K562 (cell line): ENCODE measurements around the gene TRIM69. TPM values are rescaled to one million over a fixed set of nuclear protein-coding genes. Genes with fewer than 3 reads are reported as not detected.

ENCODE experiments used
- CBX5 ChIP-seq: IDR thresholded peaks from 2 replicates; pipeline ENCODE4 v1.6.1; 2014; ENCODE audit warnings: low read depth, borderline replicate concordance
- E2F6 ChIP-seq, 2 experiments: IDR thresholded peaks; 2 replicates each; pipeline ENCODE4 v1.6.1; 2011; ENCODE audit warnings: borderline replicate concordance in 1 of 2, control low read depth in 1 of 2, low read depth in 1 of 2, low read length in 1 of 2, mild to moderate bottlenecking in 1 of 2, mixed read lengths in 1 of 2, moderate library complexity in 1 of 2; ENCODE audit not compliant: insufficient read depth in 1 of 2, insufficient read length in 1 of 2, poor library complexity in 1 of 2, severe bottlenecking in 1 of 2; ENCODE audit errors: extremely low read depth in 1 of 2
- EHMT2 ChIP-seq: fragments of 450-650 bp; IDR thresholded peaks from 2 replicates; pipeline ENCODE4 v1.6.1; 2018; ENCODE audit warnings: antibody characterized with exemption
- ESRRA ChIP-seq: fragments of 450-650 bp; IDR thresholded peaks from 2 replicates; pipeline ENCODE4 v1.6.1; 2014; ENCODE audit warnings: low read depth, mild to moderate bottlenecking, moderate library complexity, borderline replicate concordance
- FOXA1 ChIP-seq: fragments of 450-650 bp; IDR thresholded peaks from 2 replicates; pipeline ENCODE4 v1.6.1; 2016; ENCODE audit warnings: mild to moderate bottlenecking, borderline replicate concordance
- HDAC6 ChIP-seq: IDR thresholded peaks from 2 replicates; pipeline ENCODE4 v1.6.1; 2012; ENCODE audit warnings: low read depth, mild to moderate bottlenecking, control low read depth, inconsistent platforms, low read length, moderate library complexity
- ILK ChIP-seq: fragments of 450-650 bp; IDR thresholded peaks from 2 replicates; pipeline ENCODE4 v1.6.1; 2016; ENCODE audit warnings: missing genetic modification characterization, low read depth, mild to moderate bottlenecking, missing compliant biosample characterization, moderate library complexity, borderline replicate concordance
- IRF2 ChIP-seq: sonication (generic); formaldehyde crosslinking; IDR thresholded peaks from 2 replicates; pipeline ENCODE4 v1.8.1; 2022; ENCODE audit warnings: mild to moderate bottlenecking, missing genetic modification reagents
- MEF2D ChIP-seq: conservative IDR thresholded peaks from 2 replicates; pipeline ENCODE4 v1.6.1; 2016; ENCODE audit warnings: low read depth, missing genetic modification characterization, missing compliant biosample characterization
- NKRF ChIP-seq: fragments of 450-650 bp; IDR thresholded peaks from 2 replicates; pipeline ENCODE4 v1.6.1; 2016; ENCODE audit warnings: borderline replicate concordance
- RAD21 ChIP-seq, 2 experiments: fragments of 250-450 bp in 1 of 2; fragments of 450-650 bp in 1 of 2; sonication (Bioruptor Pico) in 1 of 2; formaldehyde crosslinking in 1 of 2; IDR thresholded peaks in 1 of 2; conservative IDR thresholded peaks in 1 of 2; 2 replicates each; pipeline versions ENCODE4 v1.4.0 to v1.8.0; 2020 to 2022; ENCODE audit warnings: mild to moderate bottlenecking in 2 of 2, moderate library complexity in 1 of 2
- RBBP5 ChIP-seq: fragments of 200-600 bp; sonication (generic); IDR thresholded peaks from 2 replicates; pipeline ENCODE4 v1.6.1; 2012; ENCODE audit warnings: borderline replicate concordance, mild to moderate bottlenecking, low read length, control low read depth, inconsistent platforms; ENCODE audit not compliant: insufficient read depth, poor library complexity, severe bottlenecking
- SFPQ ChIP-seq: fragments of 200-400 bp; formaldehyde crosslinking; IDR thresholded peaks from 2 replicates; pipeline ENCODE4 v1.6.1; 2017; ENCODE audit warnings: mild to moderate bottlenecking, low read depth, low read length, moderate library complexity
- SMARCC2 ChIP-seq: fragments of 450-650 bp; IDR thresholded peaks from 2 replicates; pipeline ENCODE4 v1.6.1; 2017; ENCODE audit warnings: antibody characterized with exemption, moderate library complexity, mild to moderate bottlenecking, low read depth
- SRSF3 ChIP-seq: fragments of 200-400 bp; formaldehyde crosslinking; IDR thresholded peaks from 2 replicates; pipeline ENCODE4 v1.6.1; 2016; ENCODE audit warnings: mild to moderate bottlenecking, low read length, moderate library complexity; ENCODE audit not compliant: insufficient read depth
- TAL1 ChIP-seq: fragments of 450-650 bp; IDR thresholded peaks from 2 replicates; pipeline ENCODE4 v1.6.1; 2016; ENCODE audit warnings: mild to moderate bottlenecking
- TRIM28 ChIP-seq: fragments of 450-650 bp; IDR thresholded peaks from 2 replicates; pipeline ENCODE4 v1.6.1; 2017
- USF2 ChIP-seq: sonication (generic); formaldehyde crosslinking; IDR thresholded peaks from 2 replicates; pipeline ENCODE4 v1.5.0; 2020; ENCODE audit warnings: missing genetic modification reagents
- YBX1 ChIP-seq: fragments of 450-650 bp; IDR thresholded peaks from 2 replicates; pipeline ENCODE4 v1.7.1; 2016; ENCODE audit warnings: mild to moderate bottlenecking
- ZNF124 ChIP-seq: sonication (generic); formaldehyde crosslinking; IDR thresholded peaks from 2 replicates; pipeline ENCODE4 v1.8.1; 2022; ENCODE audit warnings: missing genetic modification reagents
- ZNF165 ChIP-seq: fragments of 250-450 bp; sonication (Bioruptor Pico); IDR thresholded peaks from 2 replicates; pipeline ENCODE4 v1.4.0; 2020; ENCODE audit warnings: borderline replicate concordance
- ZNF644 ChIP-seq: fragments of 200-800 bp; sonication (Bioruptor generic); IDR thresholded peaks from 2 replicates; pipeline ENCODE4 v1.6.1; 2016; ENCODE audit warnings: low read depth, missing genetic modification characterization, missing compliant biosample characterization
- ZNF707 ChIP-seq: fragments of 250-450 bp; sonication (Bioruptor Pico); conservative IDR thresholded peaks from 2 replicates; pipeline ENCODE4 v1.8.0; 2022; ENCODE audit warnings: inconsistent platforms, mild to moderate bottlenecking, moderate library complexity
- polyA plus RNA-seq, 8 experiments: library from polyadenylated mRNA; depleted of rRNA in 4 of 8; stranded (reverse) in 5 of 8; unstranded in 3 of 8; fragments of >200 nt; fragmentation: Nextera tagmentation in 2 of 8; fragmentation: Illumina TruSeq in 1 of 8; extraction: Ambion mirVana in 2 of 8; extraction: Trizol in 1 of 8; gene quantifications; 2 replicates each; pipeline versions ENCODE4 v1.2.1 to v1.2.3, GENCODE V29; 2011 to 2014; ENCODE audit warnings: inconsistent platforms in 1 of 8, missing spikeins in 1 of 8
- total RNA-seq, 7 experiments: library from RNA; depleted of rRNA in 6 of 7; stranded (reverse); fragments of >200 nt in 6 of 7; fragmentation: Illumina TruSeq in 2 of 7; extraction: Trizol in 2 of 7; gene quantifications; 2 replicates each; pipeline versions ENCODE4 v1.2.1 to v1.2.3, GENCODE V29; 2011 to 2021; ENCODE audit warnings: low replicate concordance in 1 of 7

The TRIM69 gene
- total and polyA plus RNA-seq, 9 of the 15 experiments (the other 6 are each of a cell fraction or from before 2014, with no cell fraction given) = 1.0 to 4.3 (median 2.3) TPM

- TF ChIP-seq YBX1 (no peak), TRIM28 (no peak), RAD21 (CRISPR knock-in tag; conservative IDR thresholded peaks at IDR 0.05 in 1 of 2, IDR thresholded peaks at IDR 0.05 in 1 of 2) (no peak), ZNF165 (CRISPR knock-in tag) (no peak), ZNF707 (CRISPR knock-in tag) (no peak), SMARCC2 (no peak), MEF2D (tag) (no peak), EHMT2 (no peak), RBBP5 (peak; percentile 58), ESRRA (no peak), NKRF (peak; percentile 55), TAL1 (no peak), HDAC6 (no peak), ZNF124 (no peak), ILK (tag) (no peak), IRF2 (CRISPR knock-in tag) (no peak), USF2 (no peak), CBX5 (no peak), SRSF3 (0 out of 2 replicates have a peak, but pooled peaks have one; percentile 65), ZNF644 (no peak), SFPQ (no peak), E2F6 (IDR thresholded peaks at IDR 0.05; ENCODE audit: borderline replicate concordance in 1 of 2, extremely low read depth in 1 of 2, insufficient read depth in 1 of 2, insufficient read length in 1 of 2, low read depth in 1 of 2, low read length in 1 of 2, poor library complexity in 1 of 2, severe bottlenecking in 1 of 2) (peak in 1 of 2 experiments; percentile 88), FOXA1 (no peak)
Observed at GRCh38 chr15:44711743-44712345, 24.5 kb upstream of the TRIM69 start (continued).
